AG04449 (cell line): ENCODE measurements around the gene TIMM10.

Experiments
- CTCF ChIA-PET: fragments of 350-600 bp; formaldehyde crosslinking; extraction: SDS; loops from one replicate; lab custom pipeline; 2021; ENCODE audit warnings: antibody characterized with exemption; lab: Yijun Ruan, JAX
- POLR2A ChIA-PET: fragments of 400-600, 350-600 bp; formaldehyde crosslinking; extraction: SDS; loops from one replicate; lab custom pipeline; 2020; ENCODE audit warnings: antibody characterized with exemption, inconsistent platforms; lab: Yijun Ruan, JAX
- DNase-seq: peaks from one replicate; pipeline ENCODE4 v3.0.0-alpha.2; 2010; ENCODE audit warnings: low read depth, low spot score
- H3K4me3 ChIP-seq: 2 replicates; pipeline ENCODE4 v1.5.1; 2011; ENCODE audit warnings: low read depth, mild to moderate bottlenecking, control low read depth, low read length
- TF ChIP-seq, protein P1 (sequence below): IDR thresholded peaks from one replicate; pipeline ENCODE4 v1.5.1; 2011; ENCODE audit warnings: mild to moderate bottlenecking, moderate library complexity, low read length, control low read depth, inconsistent platforms; ENCODE audit not compliant: insufficient read depth; ENCODE audit errors: missing control alignments

The TIMM10 gene

DNA sequence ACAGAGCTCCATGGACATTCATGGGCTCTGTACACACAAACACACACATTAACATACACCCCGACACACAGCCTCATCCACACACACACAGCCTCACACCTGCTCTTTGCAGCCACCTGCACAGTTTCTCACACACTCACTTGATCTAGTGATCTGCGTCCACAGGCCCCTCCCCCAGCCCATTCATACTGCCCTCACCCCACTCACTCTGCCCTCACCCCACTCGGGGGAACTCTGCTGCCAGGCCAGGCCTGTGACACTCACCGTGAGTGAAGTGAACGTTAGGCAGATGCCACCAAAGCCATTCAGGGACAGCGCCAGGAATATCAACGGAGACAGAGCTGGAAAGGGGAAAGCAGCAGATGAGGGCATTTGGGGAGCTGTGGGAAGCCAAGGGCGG is 30.0 kb downstream of the TIMM10 start:
- POLR2A ChIA-PET = interaction anchor here (1.8 kb wide), 1 partner anchor 15 kb away, joined by 4 read pairs; the partner anchor contains the start of gene SLC43A1
- no peak overlapping the region for H3K4me3 ChIP-seq
- CTCF ChIA-PET = interaction anchor here (1.1 to 16.8 kb wide), 4 partner anchors 6 to 42 kb away, joined by 3 to 421 read pairs (median 75); partner anchors contain the start of gene SLC43A1
- no peak for DNase-seq
- TF ChIP-seq, protein P1, sequence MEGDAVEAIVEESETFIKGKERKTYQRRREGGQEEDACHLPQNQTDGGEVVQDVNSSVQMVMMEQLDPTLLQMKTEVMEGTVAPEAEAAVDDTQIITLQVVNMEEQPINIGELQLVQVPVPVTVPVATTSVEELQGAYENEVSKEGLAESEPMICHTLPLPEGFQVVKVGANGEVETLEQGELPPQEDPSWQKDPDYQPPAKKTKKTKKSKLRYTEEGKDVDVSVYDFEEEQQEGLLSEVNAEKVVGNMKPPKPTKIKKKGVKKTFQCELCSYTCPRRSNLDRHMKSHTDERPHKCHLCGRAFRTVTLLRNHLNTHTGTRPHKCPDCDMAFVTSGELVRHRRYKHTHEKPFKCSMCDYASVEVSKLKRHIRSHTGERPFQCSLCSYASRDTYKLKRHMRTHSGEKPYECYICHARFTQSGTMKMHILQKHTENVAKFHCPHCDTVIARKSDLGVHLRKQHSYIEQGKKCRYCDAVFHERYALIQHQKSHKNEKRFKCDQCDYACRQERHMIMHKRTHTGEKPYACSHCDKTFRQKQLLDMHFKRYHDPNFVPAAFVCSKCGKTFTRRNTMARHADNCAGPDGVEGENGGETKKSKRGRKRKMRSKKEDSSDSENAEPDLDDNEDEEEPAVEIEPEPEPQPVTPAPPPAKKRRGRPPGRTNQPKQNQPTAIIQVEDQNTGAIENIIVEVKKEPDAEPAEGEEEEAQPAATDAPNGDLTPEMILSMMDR = no peak

DNA sequence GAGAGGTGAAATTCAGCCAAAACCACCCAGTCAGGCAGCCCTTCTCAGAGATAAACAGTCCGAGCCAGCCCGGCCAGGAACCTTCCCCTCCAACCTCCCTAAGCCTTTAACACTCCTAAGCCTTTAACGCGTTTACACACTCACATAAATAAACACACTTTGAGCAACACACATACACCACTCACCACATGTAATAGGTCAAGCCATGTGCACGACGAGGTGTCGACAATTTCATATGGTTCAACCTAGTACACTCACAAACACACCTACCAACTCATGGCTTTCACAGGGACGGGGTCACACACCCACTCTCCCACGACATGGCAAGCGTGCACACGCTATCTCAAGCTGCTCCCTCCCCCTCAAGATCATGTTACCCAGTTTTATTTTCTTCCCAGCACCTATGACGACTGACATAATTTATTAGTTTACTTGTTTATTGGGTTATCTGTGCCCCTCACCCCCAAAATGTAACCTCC is 30.5 kb downstream of the TIMM10 start:
- peak overlapping the region; percentile 45 for H3K4me3 ChIP-seq
- no peak for DNase-seq
- POLR2A ChIA-PET = interaction anchor here (0.8 to 1.0 kb wide), 2 partner anchors 8 to 16 kb away, joined by 3 to 4 read pairs; partner anchors contain the start of gene SLC43A1
- TF ChIP-seq, protein P1 = no peak
- CTCF ChIA-PET = interaction anchor here (1.1 to 16.8 kb wide), 4 partner anchors 6 to 21 kb away, joined by 3 to 421 read pairs (median 166); partner anchors contain the start of gene SLC43A1

GRCh38 chr11:57499413-57499982 is 31.1 kb downstream of the TIMM10 start:
- CTCF ChIA-PET = interaction anchor here (0.9 to 16.8 kb wide), 5 partner anchors 11 to 152 kb away, joined by 3 to 421 read pairs (median 27); partner anchors contain the start of gene SLC43A1
- TF ChIP-seq, protein P1 = no peak
- POLR2A ChIA-PET = interaction anchor here (0.8 to 1.0 kb wide), 2 partner anchors 8 to 16 kb away, joined by 3 to 4 read pairs; partner anchors contain the start of gene SLC43A1
- H3K4me3 ChIP-seq = peak overlapping the region; percentile 45
- no peak for DNase-seq

DNA sequence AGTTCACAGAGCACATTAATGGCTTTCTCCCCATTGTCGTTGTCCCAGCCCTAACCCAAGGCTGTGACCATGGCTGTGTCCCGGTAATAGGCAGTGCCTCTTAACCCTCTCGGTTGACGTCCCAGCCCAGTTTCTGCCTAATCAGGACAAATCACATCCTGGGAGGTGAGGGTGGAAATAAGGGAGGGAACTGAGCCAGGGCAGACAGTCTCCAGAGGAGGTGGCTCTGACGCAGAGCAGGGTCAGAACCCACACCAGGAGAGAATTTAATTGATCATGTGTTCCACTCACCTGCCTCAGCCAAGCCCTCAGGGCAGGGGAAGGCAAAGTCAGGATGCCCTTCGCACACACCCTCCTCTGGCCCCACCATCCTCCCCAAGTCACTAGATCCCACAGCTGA is 32.0 kb downstream of the TIMM10 start:
- TF ChIP-seq, protein P1 = no peak
- POLR2A ChIA-PET = interaction anchor here (1.3 kb wide), 1 partner anchor 17 kb away, joined by 5 read pairs; the partner anchor contains the start of gene SLC43A1
- CTCF ChIA-PET = interaction anchor here (0.9 to 16.8 kb wide), 4 partner anchors 17 to 151 kb away, joined by 3 to 421 read pairs (median 109); partner anchors contain the start of gene SLC43A1
- DNase-seq = no peak
- no peak overlapping the region for H3K4me3 ChIP-seq

DNA sequence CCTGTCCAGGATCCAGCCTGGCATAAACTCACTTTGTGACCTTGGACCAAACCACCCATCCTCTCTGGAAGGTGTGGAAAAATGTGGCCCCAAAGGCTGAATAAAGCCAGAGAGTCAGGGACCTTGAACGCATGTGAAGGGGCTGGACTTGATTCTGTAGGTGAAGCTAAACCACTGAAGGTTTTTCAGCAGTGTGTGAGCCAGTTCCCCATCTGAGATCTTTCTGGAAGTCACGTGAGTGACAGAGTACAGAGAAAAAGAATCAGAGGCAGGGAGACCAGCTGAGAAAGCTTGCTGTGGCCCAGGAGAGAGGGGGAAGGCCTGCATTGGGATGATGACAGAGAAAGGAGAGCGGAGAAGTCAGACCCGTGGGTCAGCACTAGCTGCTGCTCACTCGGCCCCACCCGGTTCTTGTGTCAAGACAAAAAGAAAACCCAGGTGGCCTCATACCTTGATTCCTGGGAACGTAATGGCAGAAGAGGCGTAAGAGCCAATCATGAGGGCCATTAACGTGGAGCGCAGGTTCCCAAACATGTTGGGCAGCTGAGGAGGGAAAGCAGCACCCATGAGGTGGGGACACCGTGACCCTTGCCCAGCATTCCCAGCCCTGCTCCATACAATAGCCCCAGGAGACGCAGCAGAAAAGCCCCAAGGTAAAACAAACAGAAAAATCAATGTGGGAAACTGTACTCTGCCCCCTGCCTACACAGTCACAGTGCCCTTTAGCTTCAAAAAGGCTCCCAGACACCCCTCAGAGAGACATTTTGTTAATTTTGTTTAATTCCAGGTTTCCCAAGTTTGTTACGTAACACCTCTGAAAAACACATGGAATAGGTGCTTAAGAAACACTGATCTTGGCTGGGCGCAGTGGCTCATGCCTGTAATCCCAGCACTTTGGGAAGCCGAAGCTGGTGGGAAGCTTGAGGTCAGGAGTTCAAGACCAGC is 33.0 kb downstream of the TIMM10 start:
- ChIA-PET POLR2A (interaction anchor here (1.3 kb wide), 1 partner anchor 18 kb away, joined by 5 read pairs; the partner anchor contains the start of gene SLC43A1), CTCF (interaction anchor here (1.1 to 16.8 kb wide), 7 partner anchors 7 to 147 kb away, joined by 4 to 421 read pairs (median 27); partner anchors contain the start of gene SLC43A1)
- no peak overlapping the region for H3K4me3 ChIP-seq
- TF ChIP-seq, protein P1 = no peak
- DNase-seq = no peak
